ENCODE data around the gene LOXL1.

The LOXL1 gene

DNA sequence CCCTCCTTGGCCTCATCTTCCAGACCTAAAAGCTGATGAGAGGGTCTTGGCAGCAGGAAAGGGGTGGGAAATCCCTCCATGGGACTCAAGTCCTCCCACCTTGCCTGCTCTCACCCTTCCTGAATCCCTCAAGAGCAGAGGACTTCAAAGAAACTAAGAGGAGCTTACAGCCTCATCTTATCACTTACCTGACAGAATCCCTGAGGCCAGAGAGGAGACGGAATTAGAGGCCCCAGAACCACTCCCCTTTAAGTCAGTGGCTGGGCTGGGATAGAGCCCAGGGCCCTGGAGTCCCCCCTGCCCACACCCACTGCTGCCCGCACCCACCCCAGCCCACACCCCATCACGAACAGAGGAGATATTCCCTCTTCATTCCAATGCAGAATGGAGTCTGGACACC, 15.2 kb downstream of the LOXL1 start:
- H3K4me1 ChIP-seq (ENCODE audit: low read depth, poor library complexity, severe bottlenecking): no peaks in the 10 kb centered on the region
- H3K4me3 ChIP-seq (IDR thresholded peaks at IDR 0.05; ENCODE audit: insufficient read depth, low read depth, low read length): no peak overlapping the region
- no peak overlapping the region for H2AFZ ChIP-seq (ENCODE audit: low read depth)
- no peaks in the 10 kb centered on the region for H3K36me3 ChIP-seq (ENCODE audit: insufficient read depth)
- H3K9ac ChIP-seq: no peak overlapping the region
- no peaks in the 10 kb centered on the region for H3K79me2 ChIP-seq (ENCODE audit: insufficient read depth, low read depth)
- H3K27me3 ChIP-seq (ENCODE audit: insufficient read depth, low read depth): no peaks in the 10 kb centered on the region
- TF ChIP-seq, protein P1, sequence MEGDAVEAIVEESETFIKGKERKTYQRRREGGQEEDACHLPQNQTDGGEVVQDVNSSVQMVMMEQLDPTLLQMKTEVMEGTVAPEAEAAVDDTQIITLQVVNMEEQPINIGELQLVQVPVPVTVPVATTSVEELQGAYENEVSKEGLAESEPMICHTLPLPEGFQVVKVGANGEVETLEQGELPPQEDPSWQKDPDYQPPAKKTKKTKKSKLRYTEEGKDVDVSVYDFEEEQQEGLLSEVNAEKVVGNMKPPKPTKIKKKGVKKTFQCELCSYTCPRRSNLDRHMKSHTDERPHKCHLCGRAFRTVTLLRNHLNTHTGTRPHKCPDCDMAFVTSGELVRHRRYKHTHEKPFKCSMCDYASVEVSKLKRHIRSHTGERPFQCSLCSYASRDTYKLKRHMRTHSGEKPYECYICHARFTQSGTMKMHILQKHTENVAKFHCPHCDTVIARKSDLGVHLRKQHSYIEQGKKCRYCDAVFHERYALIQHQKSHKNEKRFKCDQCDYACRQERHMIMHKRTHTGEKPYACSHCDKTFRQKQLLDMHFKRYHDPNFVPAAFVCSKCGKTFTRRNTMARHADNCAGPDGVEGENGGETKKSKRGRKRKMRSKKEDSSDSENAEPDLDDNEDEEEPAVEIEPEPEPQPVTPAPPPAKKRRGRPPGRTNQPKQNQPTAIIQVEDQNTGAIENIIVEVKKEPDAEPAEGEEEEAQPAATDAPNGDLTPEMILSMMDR (conservative IDR thresholded peaks at IDR 0.05; ENCODE audit: low read depth, low read length): no peak
- no peak overlapping the region for H3K4me2 ChIP-seq
- no peaks in the 10 kb centered on the region for H4K20me1 ChIP-seq (ENCODE audit: insufficient read depth)
- H3K27ac ChIP-seq: no peak overlapping the region

DNA sequence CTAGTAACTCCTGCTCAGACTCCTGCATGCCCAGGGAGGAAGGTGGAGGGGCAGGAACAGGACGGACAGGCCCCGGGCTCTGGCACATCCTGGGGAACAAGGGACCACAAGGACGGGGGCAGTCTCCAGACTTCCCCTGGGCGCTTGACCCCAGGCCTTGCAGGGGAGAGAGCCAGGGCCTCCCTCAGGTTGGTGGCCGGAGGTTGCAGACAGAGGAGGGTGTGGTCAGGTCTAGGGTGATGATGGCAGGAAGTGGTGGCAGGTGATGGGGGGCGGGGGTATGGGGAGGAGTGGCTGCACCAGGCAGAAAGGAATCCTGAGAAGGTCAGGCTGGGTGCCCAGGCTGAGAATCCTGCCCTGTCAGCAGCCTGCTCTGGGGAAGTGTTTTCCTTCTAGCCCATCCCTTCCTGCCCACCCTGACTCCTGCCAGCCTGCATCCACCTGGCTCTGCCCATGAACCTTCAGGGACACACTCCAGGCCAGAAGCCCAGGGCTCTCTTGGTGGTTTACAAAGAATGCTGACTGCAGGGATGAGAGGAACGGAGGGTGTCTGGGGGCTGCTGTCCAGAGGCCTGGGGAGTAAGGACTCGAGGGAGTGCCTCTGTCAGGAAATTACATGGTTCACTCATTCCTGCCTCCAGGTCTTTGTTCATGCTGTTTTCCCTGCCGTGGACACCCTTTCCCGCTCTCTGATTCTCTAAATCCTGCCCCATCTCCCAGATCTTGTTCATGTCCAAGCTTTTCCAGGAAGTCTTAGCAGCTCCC, 15.8 kb downstream of the LOXL1 start:
- Histone ChIP-seq H3K4me1 (ENCODE audit: low read depth, poor library complexity, severe bottlenecking) (no peaks in the 10 kb centered on the region), H3K27me3 (ENCODE audit: insufficient read depth, low read depth) (no peaks in the 10 kb centered on the region), H3K4me3 (IDR thresholded peaks at IDR 0.05; ENCODE audit: insufficient read depth, low read depth, low read length) (no peak overlapping the region), H4K20me1 (ENCODE audit: insufficient read depth) (no peaks in the 10 kb centered on the region), H2AFZ (ENCODE audit: low read depth) (no peak overlapping the region), H3K4me2 (no peak overlapping the region), H3K79me2 (ENCODE audit: insufficient read depth, low read depth) (no peaks in the 10 kb centered on the region), H3K36me3 (ENCODE audit: insufficient read depth) (no peaks in the 10 kb centered on the region), H3K27ac (no peak overlapping the region), H3K9ac (no peak overlapping the region)
- TF ChIP-seq, protein P1 (conservative IDR thresholded peaks at IDR 0.05; ENCODE audit: low read depth, low read length): no peak

GRCh38 chr15:73942751-73943270, 16.5 kb downstream of the LOXL1 start:
- Histone ChIP-seq H3K4me3 (IDR thresholded peaks at IDR 0.05; ENCODE audit: insufficient read depth, low read depth, low read length) (no peak overlapping the region), H2AFZ (ENCODE audit: low read depth) (no peak overlapping the region), H3K4me2 (no peak overlapping the region), H3K27ac (no peak overlapping the region), H3K27me3 (ENCODE audit: insufficient read depth, low read depth) (no peaks in the 10 kb centered on the region), H3K9ac (no peak overlapping the region), H3K79me2 (ENCODE audit: insufficient read depth, low read depth) (no peaks in the 10 kb centered on the region), H4K20me1 (ENCODE audit: insufficient read depth) (no peaks in the 10 kb centered on the region), H3K36me3 (ENCODE audit: insufficient read depth) (no peaks in the 10 kb centered on the region), H3K4me1 (ENCODE audit: low read depth, poor library complexity, severe bottlenecking) (no peaks in the 10 kb centered on the region)
- TF ChIP-seq, protein P1 (conservative IDR thresholded peaks at IDR 0.05; ENCODE audit: low read depth, low read length): no peak

DNA sequence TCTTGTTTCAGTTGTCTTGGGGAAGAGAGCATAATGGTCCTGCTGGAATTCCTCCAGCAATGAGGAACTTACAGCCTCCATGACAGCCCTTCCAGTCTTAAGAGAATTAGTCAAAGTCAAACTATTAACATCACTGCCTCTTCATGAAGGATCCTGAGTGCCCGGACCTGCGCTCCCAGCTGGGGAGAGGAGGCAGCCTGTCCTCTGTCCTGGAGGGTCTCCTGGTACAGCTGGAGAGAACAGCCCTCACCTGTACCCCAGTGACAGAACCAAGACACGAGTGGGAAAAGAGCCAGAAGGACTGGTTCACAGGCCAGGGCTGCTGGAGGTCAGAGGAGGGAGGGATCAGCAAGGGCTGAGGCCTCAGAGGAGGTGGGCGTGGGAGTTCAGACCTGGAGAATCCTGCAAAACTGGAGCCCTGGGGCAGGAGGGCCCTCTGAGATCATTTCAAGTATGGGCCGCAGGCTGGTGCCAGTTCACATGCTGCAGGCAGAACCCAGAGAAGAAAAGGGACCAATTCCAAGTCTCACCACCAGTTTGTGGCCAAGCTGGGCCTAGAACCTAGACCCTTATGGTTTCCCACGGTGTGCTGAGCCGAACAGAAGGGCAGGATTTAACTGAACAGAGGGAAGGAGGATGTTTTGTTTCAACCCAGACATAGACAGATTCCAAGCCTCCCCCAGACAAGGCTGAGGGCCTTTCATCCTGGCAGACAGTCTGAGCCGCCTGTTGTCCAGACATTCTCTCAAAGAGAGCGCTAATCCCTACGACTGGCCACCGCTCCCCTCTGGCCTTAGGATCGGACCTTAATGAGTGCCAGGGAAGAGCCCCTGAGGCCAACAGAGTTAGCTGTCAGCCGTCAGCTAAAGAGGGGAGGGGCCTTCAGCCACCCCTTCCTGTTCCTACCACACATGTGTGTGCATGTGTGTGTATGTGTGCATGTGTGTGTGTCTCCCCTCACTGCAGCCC, 18.2 kb downstream of the LOXL1 start:
- no peaks in the 10 kb centered on the region for H3K36me3 ChIP-seq (ENCODE audit: insufficient read depth)

More for the DNA sequence above, 18.2 kb downstream of the LOXL1 start:
- no peak overlapping the region for H3K27ac ChIP-seq
- H3K4me3 ChIP-seq (IDR thresholded peaks at IDR 0.05; ENCODE audit: insufficient read depth, low read depth, low read length): no peak overlapping the region
- TF ChIP-seq, protein P1 (conservative IDR thresholded peaks at IDR 0.05; ENCODE audit: low read depth, low read length): no peak
- no peaks in the 10 kb centered on the region for H4K20me1 ChIP-seq (ENCODE audit: insufficient read depth)
- H3K79me2 ChIP-seq (ENCODE audit: insufficient read depth, low read depth): no peaks in the 10 kb centered on the region
- H3K9ac ChIP-seq: no peak overlapping the region
- H2AFZ ChIP-seq (ENCODE audit: low read depth): no peak overlapping the region
- no peak overlapping the region for H3K4me2 ChIP-seq
- no peaks in the 10 kb centered on the region for H3K27me3 ChIP-seq (ENCODE audit: insufficient read depth, low read depth)
- H3K4me1 ChIP-seq (ENCODE audit: low read depth, poor library complexity, severe bottlenecking): no peaks in the 10 kb centered on the region

All from KMS-11 (cell line).